Astrocyte (in vitro differentiated cells and primary cell): ENCODE data around the gene SCNN1A. TPM values are rescaled to one million over a fixed set of nuclear protein-coding genes. Genes with fewer than 3 reads are reported as not detected.

Experiments
- DNase-seq: peaks from one replicate; pipeline ENCODE4 v3.0.0-alpha.2; 2010; ENCODE audit warnings: low read depth
- FAIRE-seq: peaks from 2 replicates; lab custom pipeline; 2011; peaks lifted over from hg19 to GRCh38; lab: Jason Lieb, UNC
- H2AFZ ChIP-seq: 2 replicates; pipeline ENCODE4 v1.6.0; 2012; ENCODE audit warnings: low read depth, low read length, inconsistent platforms
- H3K27ac ChIP-seq: 2 replicates; pipeline ENCODE4 v1.5.1; 2011; ENCODE audit warnings: low read depth, low read length, inconsistent platforms
- H3K27me3 ChIP-seq: 2 replicates; pipeline ENCODE4 v1.6.0; 2011; ENCODE audit warnings: low read length, inconsistent platforms; ENCODE audit not compliant: insufficient read depth
- H3K36me3 ChIP-seq: 2 replicates; pipeline ENCODE4 v1.5.1; 2011; ENCODE audit warnings: low read length, inconsistent platforms; ENCODE audit not compliant: insufficient read depth
- H3K4me1 ChIP-seq: 2 replicates; pipeline ENCODE4 v1.5.1; 2011; ENCODE audit warnings: low read length, inconsistent platforms; ENCODE audit not compliant: insufficient read depth
- H3K4me2 ChIP-seq: 2 replicates; pipeline ENCODE4 v1.6.0; 2012; ENCODE audit warnings: low read length, inconsistent platforms
- H3K4me3 ChIP-seq: 2 replicates; pipeline ENCODE4 v1.5.1; 2011; ENCODE audit warnings: low read depth, mild to moderate bottlenecking, low read length, inconsistent platforms; ENCODE audit not compliant: insufficient read depth
- H3K79me2 ChIP-seq: 2 replicates; pipeline ENCODE4 v1.6.0; 2012; ENCODE audit warnings: mild to moderate bottlenecking, low read length, inconsistent platforms; ENCODE audit not compliant: insufficient read depth
- H3K9ac ChIP-seq: 2 replicates; pipeline ENCODE4 v1.6.0; 2012; ENCODE audit warnings: mild to moderate bottlenecking, low read length, inconsistent platforms
- H3K9me3 ChIP-seq: 2 replicates; pipeline ENCODE4 v1.5.1; 2012; ENCODE audit warnings: low read depth, mild to moderate bottlenecking, low read length, inconsistent platforms; ENCODE audit not compliant: insufficient read depth
- H4K20me1 ChIP-seq: 2 replicates; pipeline ENCODE4 v1.6.0; 2012; ENCODE audit warnings: low read length, inconsistent platforms; ENCODE audit not compliant: insufficient read depth
- H3K27ac Mint-ChIP-seq: one replicate; pipeline ENCODE4 v1.8.0; 2021; ENCODE audit warnings: mild to moderate bottlenecking, mixed read lengths; ENCODE audit not compliant: unreplicated experiment
- H3K27me3 Mint-ChIP-seq: one replicate; pipeline ENCODE4 v1.8.0; 2021; ENCODE audit warnings: low read depth, mixed read lengths; ENCODE audit not compliant: unreplicated experiment
- H3K36me3 Mint-ChIP-seq: one replicate; pipeline ENCODE4 v1.8.0; 2021; ENCODE audit warnings: low read depth, mixed read lengths; ENCODE audit not compliant: unreplicated experiment
- H3K4me1 Mint-ChIP-seq: one replicate; pipeline ENCODE4 v1.8.0; 2021; ENCODE audit warnings: low read depth, mixed read lengths; ENCODE audit not compliant: unreplicated experiment
- H3K4me3 Mint-ChIP-seq: one replicate; pipeline ENCODE4 v1.8.0; 2021; ENCODE audit warnings: mild to moderate bottlenecking, moderate library complexity, mixed read lengths; ENCODE audit not compliant: unreplicated experiment
- H3K9me3 Mint-ChIP-seq: one replicate; pipeline ENCODE4 v1.8.0; 2021; ENCODE audit warnings: mild to moderate bottlenecking, mixed read lengths; ENCODE audit not compliant: unreplicated experiment
- EZH2 ChIP-seq: IDR thresholded peaks from 2 replicates; pipeline ENCODE4 v1.6.1; 2012; ENCODE audit warnings: mild to moderate bottlenecking, low read length, inconsistent platforms; ENCODE audit not compliant: insufficient read depth
- total RNA-seq: library from RNA; stranded (reverse); gene quantifications from 2 replicates; pipeline ENCODE4 v1.2.1, GENCODE V29; 2021
- TF ChIP-seq, protein P1 (sequence below): IDR thresholded peaks from 2 replicates; pipeline ENCODE4 v1.5.1; 2011; ENCODE audit warnings: low read depth, mild to moderate bottlenecking, inconsistent platforms, low read length, moderate library complexity; ENCODE audit not compliant: insufficient read depth

Gene SCNN1A
- total RNA-seq, 1 donor from 2014 or later: 1.3 TPM

DNA sequence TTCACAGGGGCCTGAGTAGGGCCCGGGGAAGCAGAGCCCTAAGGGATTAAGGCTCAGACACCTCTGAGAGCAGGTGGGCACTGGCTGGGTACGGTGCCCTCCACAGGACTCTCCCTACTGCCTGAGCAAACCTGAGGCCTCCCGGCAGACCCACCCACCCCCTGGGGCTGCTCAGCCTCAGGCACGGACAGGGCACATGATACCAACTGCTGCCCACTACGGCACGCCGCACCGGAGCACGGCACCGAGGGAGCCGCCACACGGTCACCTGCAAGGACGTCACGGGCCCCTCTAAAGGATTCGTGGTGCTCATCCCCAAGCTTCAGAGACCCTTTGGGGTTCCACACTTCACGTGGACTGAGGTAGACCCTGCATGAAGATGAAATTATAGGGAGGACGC lies 15.7 kb upstream of the SCNN1A start:
- no peaks in the 10 kb centered on the region for H3K79me2 ChIP-seq
- no peak overlapping the region for H2AFZ ChIP-seq
- TF ChIP-seq, protein P1, sequence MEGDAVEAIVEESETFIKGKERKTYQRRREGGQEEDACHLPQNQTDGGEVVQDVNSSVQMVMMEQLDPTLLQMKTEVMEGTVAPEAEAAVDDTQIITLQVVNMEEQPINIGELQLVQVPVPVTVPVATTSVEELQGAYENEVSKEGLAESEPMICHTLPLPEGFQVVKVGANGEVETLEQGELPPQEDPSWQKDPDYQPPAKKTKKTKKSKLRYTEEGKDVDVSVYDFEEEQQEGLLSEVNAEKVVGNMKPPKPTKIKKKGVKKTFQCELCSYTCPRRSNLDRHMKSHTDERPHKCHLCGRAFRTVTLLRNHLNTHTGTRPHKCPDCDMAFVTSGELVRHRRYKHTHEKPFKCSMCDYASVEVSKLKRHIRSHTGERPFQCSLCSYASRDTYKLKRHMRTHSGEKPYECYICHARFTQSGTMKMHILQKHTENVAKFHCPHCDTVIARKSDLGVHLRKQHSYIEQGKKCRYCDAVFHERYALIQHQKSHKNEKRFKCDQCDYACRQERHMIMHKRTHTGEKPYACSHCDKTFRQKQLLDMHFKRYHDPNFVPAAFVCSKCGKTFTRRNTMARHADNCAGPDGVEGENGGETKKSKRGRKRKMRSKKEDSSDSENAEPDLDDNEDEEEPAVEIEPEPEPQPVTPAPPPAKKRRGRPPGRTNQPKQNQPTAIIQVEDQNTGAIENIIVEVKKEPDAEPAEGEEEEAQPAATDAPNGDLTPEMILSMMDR: no peak
- no peak for TF ChIP-seq EZH2
- no peaks in the 10 kb centered on the region for H3K9me3 ChIP-seq
- H3K27ac ChIP-seq: no peak overlapping the region
- H3K4me1 Mint-ChIP-seq: peaks cover 5% of the 10 kb centered on the region
- H3K4me3 ChIP-seq: no peak overlapping the region
- H3K36me3 Mint-ChIP-seq: no peaks in the 10 kb centered on the region
- H3K9ac ChIP-seq: no peak overlapping the region
- no peaks in the 10 kb centered on the region for H3K27me3 ChIP-seq
- FAIRE-seq: no peak
- DNase-seq: no peak
- H3K4me2 ChIP-seq: no peak overlapping the region
- H3K27ac Mint-ChIP-seq: no peak overlapping the region
- H4K20me1 ChIP-seq: no peaks in the 10 kb centered on the region
- H3K4me3 Mint-ChIP-seq: no peak overlapping the region
- H3K4me1 ChIP-seq: no peaks in the 10 kb centered on the region
- no peaks in the 10 kb centered on the region for H3K36me3 ChIP-seq
- peaks cover 18% of the 10 kb centered on the region for H3K27me3 Mint-ChIP-seq
- H3K9me3 Mint-ChIP-seq: no peaks in the 10 kb centered on the region

DNA sequence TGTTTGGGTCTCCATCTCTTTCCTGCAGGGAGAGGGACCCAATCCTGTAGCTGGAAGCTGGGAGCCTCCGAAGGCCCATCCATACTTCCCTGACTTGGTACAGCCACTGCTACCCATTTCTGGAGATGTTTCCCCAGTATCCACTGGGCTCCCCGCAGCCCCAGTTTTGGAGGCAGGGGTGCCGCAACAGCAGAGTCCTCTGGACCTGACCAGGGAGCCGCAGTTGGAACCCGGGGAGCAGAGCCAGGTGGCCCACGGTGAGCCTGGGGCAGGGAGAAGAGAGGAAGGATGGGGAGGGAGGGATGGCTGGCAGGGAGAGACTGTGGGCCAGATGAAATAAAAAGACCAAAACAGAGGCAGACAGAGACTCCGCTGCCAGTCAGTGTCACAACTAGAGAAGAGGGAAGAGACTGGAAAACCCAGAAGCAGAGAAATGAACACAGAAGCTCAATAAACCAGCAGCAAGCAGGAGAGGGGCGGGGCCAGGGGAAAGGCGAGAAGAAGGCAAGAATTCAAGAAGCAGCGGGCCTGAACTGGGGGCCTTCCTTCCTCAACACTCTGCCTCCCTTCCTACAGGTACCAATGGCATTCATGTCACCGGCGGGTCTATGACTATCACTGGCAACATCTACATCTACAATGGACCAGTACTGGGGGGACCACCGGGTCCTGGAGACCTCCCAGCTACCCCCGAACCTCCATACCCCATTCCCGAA lies 14.9 kb upstream of the SCNN1A start:
- no peaks in the 10 kb centered on the region for H3K4me1 Mint-ChIP-seq
- Histone ChIP-seq H3K4me1 (peaks cover under 1% of the 10 kb centered on the region), H3K36me3 (no peaks in the 10 kb centered on the region), H4K20me1 (no peaks in the 10 kb centered on the region), H3K27me3 (no peaks in the 10 kb centered on the region), H2AFZ (no peak overlapping the region), H3K4me3 (no peak overlapping the region), H3K4me2 (no peak overlapping the region), H3K79me2 (no peaks in the 10 kb centered on the region), H3K9ac (no peak overlapping the region), H3K27ac (no peak overlapping the region), H3K9me3 (no peaks in the 10 kb centered on the region)
- H3K27me3 Mint-ChIP-seq: peaks cover 18% of the 10 kb centered on the region
- DNase-seq: no peak
- H3K27ac Mint-ChIP-seq: no peak overlapping the region
- no peak for FAIRE-seq
- no peaks in the 10 kb centered on the region for H3K9me3 Mint-ChIP-seq
- no peak overlapping the region for H3K4me3 Mint-ChIP-seq
- no peaks in the 10 kb centered on the region for H3K36me3 Mint-ChIP-seq
- no peak for TF ChIP-seq EZH2
- TF ChIP-seq, protein P1: no peak

DNA sequence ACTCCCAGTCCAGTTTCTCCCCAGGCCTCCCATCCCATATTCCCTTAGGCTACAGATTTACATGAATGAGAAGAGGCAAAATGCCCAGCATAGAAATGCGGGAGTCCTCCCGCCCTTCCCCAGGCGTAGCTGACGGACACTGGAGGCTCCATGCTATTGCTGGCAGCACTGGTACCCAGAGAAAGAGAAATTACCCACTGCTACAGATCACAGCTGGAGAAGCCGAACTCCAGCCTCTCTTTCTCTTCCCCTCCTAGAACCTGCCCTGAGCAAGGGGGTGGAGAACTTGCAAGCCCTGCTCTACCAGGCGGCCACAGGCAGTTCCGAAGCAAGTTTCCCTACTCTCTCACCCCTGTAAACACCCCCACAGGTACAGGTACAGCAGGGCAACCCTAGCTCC lies 12.2 kb upstream of the SCNN1A start:
- Mint-ChIP-seq H3K27me3 (peaks cover 24% of the 10 kb centered on the region), H3K4me1 (no peaks in the 10 kb centered on the region), H3K36me3 (no peaks in the 10 kb centered on the region), H3K9me3 (no peaks in the 10 kb centered on the region), H3K27ac (no peak overlapping the region), H3K4me3 (no peak overlapping the region)
- H3K27ac ChIP-seq: no peak overlapping the region
- H3K4me2 ChIP-seq: no peak overlapping the region
- H2AFZ ChIP-seq: no peak overlapping the region
- H3K9ac ChIP-seq: no peak overlapping the region
- no peak for FAIRE-seq
- H3K27me3 ChIP-seq: no peaks in the 10 kb centered on the region
- TF ChIP-seq EZH2: no peak
- TF ChIP-seq, protein P1: no peak
- DNase-seq: no peak
- H4K20me1 ChIP-seq: no peaks in the 10 kb centered on the region
- no peaks in the 10 kb centered on the region for H3K9me3 ChIP-seq
- peaks cover 8% of the 10 kb centered on the region for H3K79me2 ChIP-seq
- H3K4me1 ChIP-seq: peaks cover 17% of the 10 kb centered on the region
- no peak overlapping the region for H3K4me3 ChIP-seq
- no peaks in the 10 kb centered on the region for H3K36me3 ChIP-seq
